Activated naive CD4-positive, alpha-beta T cell treated with Interleukin-2 at 50 U/mL for 16 hours (primary cell): ENCODE measurements around the gene TMEM97.
"Not testable (repeated sequence)": the region's sequence is repeated elsewhere in the genome, so short reads cannot be mapped to it uniquely, and the experiment has no call there.

Experiments
- DNase-seq: peaks from one replicate; pipeline ENCODE4 v3.0.0-alpha.2; 2020

TMEM97 gene

DNA sequence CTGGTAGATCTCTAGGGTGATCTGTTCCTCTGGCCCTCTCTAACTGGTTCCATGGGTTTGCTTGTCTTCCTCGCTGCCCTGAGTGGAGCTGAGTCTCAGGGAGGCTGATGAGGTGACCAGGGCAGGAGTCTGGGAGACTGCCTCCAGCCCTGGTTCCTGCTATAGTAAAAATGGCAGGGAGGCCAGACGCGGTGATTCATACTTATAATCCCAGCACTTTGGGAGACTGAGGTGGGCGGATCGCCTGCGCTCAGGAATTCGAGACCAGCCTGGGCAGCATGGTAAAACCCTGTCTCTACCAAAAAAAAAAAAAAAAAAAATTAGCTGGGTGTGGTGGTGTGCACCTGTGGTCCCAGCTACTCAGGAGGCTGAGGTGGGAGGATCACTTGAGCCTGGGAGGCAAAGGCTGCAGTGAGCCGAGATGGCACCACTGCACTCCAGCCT, 19.8 kb downstream of the TMEM97 start:
- DNase-seq, result not testable (repeated sequence)

DNA sequence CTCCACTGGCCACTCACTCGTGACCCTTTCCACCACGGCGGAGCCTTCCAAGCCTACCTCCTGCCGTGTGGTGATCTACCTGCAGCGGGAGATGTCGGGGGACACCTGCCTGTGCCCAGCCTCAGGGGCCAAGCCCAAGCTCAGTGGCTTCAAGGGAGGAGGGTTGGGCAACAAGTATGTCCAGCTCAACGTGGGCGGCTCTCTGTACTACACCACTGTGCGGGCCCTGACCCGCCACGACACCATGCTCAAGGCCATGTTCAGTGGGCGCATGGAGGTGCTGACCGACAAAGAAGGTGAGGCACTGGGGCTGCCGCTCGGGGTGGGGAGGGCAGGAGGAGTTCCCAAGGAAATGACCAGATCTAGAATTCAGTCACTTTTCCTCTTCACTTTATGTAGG, 20.4 kb downstream of the TMEM97 start:
- no peak for DNase-seq

DNA sequence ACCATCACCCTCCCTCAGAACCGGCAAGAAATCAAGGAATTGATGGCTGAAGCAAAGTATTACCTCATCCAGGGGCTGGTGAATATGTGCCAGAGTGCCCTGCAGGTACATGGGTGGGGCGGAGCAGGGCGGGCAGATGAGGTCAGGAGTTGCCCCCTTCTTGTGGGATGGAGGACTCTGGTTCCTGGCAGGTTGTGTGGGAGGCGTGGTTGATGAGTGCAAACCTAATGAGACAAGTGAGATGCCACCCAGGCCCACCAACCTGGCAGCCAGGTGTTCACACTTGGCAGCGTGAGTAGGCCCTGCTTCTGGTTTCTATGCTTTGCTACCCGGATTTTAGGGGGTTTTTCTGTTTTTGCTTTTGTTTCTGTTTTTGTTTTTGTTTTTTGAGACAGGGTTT, 21.4 kb downstream of the TMEM97 start:
- no peak for DNase-seq

DNA sequence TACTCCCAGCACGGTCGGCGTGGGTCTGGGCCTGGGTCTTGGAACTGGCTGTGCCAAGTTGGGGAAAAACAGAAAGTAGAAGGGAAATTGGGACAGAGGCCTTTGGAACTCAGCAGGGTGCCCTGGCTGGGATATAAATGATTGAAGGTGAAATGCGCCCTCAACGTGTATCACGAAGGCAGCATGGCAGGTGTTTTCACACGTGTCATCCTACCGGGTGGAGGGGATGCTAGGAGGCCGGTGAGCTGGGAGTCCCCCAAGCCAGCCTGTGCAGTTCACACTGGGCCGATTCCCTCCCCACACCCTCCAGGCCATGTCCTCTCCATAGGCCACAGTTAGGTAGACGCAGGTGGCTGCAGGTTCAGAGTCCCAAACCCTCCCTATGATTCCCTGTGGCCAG, 22.5 kb downstream of the TMEM97 start:
- DNase-seq, result no peak

DNA sequence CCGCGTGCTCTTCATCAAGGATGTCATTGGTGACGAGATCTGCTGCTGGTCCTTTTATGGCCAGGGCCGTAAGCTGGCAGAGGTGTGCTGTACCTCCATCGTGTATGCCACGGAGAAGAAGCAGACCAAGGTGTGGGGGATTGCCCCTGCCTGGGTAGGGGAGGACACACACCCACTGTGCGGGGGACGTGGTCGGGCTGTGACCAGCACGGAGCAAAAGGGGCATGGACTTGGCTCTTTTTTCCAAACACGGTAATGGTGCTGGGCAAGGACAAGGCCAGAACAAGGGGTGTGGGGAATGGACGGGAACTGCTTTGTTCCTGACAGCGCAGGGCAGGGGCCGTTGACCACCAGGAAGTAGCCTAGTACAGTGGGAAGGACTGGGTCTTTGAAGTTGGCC, 23.3 kb downstream of the TMEM97 start:
- DNase-seq, result no peak

DNA sequence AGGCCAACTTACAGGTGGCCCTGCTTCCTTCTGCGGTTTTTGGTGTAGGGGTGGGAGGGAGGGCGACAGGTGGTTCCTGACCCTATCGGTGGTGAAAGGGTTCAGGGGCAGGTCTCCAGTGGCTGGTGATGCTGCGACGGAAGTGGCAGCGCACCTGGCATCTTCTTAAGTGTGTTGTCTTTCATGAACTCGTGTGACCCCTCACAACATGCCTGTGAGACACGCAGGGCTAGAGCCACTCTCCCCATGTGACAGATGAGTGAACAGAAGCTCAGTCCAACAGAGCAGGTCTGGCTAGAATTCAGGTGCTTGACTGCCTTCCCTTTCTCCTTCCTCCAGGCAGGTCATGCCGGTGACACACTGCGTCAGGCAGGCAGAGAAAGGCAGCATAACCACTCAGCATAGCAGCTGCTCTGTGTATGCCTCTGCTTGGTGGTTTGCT, 24.5 kb downstream of the TMEM97 start:
- DNase-seq, result no peak

DNA sequence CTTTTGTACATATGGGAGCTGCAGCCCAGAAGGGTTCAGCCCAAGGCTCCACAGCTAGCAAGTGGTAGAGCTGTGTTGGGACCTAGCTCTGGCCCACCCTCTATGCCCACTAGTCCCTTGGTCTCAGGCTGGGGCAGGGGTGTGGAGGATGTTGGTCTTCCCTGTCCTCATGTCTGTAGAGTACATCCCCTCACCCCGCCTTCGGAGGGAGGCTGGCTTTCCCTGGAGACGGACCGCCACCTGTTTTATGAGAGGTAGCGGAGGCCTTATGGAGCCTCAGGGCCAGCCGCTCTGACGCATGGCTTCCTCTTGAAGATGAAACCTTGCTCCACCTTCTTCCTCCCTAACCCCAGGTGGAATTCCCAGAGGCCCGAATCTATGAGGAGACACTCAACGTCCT, 25.0 kb downstream of the TMEM97 start:
- DNase-seq, result no peak

DNA sequence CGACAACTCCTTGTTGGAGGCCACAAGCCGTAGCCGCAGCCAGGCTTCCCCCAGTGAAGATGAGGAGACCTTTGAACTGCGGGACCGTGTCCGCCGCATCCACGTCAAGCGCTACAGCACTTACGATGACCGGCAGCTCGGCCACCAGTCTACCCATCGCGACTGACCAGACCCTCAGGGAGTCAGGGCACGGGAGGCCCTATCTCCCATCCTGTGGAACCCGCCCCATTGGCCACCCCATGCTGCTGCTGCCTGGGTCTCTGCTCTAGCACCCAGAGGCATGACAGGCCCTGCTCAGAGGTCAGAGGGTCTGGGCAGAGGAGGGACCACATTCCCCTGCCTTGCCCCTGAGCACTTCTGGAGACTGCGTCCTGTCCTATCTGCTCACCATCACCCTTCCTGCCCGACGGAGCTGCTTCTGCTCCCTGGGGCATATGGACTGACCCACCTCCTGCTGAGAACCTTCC, 25.5 kb downstream of the TMEM97 start:
- DNase-seq, result no peak

DNA sequence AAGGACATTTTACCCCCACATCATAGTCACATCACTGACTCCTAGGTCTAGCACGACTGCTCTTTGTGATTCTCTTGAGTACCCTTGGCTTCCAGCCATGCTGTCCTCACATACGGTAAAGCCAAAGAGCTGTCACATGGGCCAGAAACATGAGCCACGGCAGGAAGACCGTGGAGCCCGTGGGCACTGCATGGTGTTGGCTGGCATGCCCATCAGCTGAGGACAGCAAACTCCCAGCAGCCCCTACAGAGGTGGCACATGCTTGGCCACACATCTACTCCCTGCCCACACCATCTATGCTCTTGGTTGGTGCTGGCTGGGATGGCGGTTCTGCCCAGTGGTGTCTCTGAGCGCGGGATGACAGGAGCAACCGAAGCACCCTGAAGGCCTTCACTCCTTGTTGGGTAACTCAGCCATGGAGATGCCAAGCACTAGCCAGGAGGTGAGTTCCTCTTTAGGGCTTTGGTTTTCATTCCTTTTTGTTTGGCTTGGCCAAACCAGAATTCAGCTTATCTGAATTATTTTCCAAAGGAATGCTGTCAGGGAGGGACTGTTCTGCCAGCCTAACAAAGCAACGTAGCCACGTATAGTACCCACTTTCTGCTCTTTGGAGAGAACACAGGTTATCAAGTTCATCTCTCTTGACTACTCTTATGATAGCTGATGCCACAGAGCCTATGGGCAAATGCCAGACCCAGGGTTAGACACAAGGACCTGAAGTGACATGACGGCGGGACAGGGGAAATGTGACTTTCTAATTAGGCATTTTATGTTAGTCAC, 26.6 kb downstream of the TMEM97 start:
- DNase-seq, result no peak

DNA sequence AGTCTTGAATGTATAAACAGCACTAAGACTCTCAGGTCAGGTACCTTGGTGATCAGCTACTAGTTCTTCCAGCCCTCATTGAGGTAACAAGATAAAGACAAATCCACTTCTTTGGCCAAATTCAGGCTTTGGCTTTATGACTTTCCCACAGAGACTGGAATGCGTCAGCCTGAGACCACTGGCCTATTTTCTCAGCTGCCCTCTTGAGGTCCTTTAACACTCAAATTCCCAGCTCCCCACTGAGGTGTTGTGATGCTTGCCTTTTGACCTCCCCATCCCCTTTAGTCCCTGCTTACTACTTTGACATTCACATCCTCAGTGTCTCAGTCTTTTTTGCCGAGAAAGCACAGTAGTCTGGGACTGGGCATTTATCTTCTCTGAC, 27.2 kb downstream of the TMEM97 start:
- no peak for DNase-seq

DNA sequence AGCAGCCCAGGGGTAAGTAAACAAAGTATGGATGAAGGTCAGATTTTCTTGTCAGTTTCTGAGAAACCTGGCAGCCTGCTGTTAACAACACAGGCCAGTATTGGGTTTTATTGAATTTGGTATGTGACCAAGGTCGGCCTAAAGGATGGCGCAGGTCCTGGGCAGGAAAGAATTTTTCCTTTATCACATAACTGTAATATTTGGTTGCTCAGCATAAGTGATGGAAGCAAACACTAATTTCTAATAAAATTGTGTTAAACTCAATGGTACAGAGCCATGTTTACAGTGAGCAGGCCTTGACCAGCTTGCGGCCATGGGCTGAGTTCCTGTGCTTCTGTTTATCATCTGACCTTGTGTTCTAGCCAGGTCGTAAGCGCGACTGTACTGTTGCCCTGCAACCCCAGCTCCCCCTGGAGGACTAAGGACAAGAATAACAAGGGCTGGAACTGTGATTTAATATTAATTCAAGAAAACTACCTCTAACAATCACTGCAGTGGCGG, 27.8 kb downstream of the TMEM97 start:
- DNase-seq, result no peak

DNA sequence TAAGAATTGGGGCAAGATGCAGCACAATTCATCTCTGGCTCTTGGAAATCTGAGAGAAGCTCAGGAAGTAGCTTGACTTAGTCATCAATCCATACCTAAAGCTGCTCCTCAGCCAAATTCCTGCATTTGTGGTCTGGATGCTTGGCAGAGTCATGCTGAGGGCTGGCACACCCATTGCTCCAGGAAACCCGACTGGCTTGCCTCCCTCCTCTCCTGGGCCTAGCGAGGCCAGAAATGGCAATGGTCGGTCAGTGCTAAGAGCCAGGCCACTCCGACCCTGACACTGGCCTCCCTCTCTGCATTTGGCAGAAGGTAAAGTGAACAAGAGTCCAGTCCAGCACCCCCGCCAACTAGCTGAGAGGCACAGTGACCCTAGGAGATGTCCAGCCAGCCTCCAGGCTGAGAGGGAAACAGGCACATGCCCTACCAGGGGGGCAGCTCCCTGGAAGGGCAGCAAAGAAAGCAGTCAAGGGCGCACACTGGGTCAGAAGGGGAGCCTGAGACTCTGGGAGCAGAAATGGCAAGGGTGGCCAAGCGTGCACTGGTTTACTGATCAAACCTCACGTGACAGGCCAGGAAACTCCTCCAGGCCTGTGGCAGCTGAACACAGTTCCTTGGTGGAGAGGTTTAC, 28.4 kb downstream of the TMEM97 start:
- DNase-seq, result no peak

DNA sequence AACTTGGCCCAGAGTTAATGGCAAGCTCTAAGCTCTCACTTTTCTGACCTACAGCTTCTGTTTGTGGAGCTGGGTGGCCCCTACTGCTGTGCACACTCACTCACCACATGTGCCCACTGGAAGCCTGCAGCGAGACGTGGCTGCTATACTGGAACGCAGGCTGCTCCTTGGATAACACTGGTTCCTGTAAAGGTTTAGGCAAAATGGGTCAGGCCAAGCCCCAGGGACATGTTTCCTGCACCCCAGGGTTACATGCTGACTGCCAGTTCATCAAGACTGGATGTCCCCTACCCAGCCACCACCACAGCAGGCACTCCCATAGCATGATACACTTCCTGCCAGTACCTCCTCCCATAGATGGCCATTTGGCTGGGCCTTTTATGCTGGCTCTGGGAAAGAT, 30.0 kb downstream of the TMEM97 start:
- DNase-seq, result no peak

DNA sequence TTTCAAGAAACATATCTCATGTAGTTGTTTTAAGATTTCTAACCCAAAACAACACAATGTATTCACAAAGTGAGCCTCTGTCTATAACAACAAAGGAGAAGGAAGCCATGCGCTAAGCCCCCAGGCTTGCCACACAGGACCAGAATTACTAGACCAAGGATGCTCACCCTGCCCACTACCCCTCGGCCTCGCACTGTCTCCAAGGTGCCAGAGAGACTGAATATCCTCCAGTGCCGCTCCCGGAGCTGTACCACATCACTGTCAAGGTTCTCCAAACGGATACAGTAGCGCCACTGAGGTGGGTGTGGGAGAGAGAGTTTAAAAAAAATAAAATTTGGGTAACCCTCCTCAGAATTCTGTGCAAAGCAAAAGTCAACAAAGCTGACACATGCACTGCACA, 31.3 kb downstream of the TMEM97 start:
- DNase-seq, result no peak

DNA sequence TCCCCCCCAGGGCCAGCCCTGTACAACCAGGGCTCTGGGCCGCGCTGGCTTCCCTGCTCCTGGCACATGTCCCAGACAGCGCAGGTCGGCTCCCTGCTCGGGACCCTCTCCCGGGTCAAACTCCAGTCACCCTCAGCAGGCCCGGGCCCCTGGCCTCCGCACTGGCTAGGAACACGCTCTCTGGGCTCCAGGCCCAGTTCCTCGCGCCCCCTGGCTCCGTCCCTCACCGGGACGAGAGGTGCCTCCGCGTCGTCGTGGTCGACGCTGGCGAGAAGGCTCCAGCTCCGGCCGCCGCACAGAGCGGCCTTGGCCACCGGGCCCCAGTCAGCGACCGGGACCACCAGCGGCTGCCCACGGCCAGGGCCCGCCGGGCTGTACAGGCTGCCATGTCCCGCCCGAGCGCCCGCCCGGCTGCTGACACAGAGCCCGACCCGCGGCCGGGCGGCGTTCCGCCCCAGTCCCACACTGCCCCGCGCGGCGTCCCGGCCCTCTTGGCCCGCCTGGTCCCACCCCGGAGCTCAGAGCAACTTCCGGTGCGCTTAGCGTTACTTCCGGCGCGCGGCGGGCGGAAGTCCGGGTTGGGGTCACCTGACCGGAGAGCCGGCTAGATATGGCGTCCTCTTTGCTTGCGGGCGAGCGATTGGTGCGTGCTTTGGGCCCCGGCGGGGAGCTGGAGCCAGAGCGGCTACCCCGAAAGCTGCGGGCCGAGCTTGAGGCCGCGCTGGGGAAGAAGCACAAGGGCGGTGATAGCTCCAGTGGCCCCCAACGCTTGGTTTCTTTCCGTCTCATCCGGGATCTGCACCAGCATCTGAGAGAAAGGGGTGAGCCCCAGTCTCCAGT, 38.3 kb downstream of the TMEM97 start, which contains the start of gene POLDIP2:
Gene POLDIP2, minus strand, starts transcription at position 467 of the 840 bp plus-strand sequence. Its CDS starts 79 bp downstream, at position 388.
- peak; percentile 97 for DNase-seq

DNA sequence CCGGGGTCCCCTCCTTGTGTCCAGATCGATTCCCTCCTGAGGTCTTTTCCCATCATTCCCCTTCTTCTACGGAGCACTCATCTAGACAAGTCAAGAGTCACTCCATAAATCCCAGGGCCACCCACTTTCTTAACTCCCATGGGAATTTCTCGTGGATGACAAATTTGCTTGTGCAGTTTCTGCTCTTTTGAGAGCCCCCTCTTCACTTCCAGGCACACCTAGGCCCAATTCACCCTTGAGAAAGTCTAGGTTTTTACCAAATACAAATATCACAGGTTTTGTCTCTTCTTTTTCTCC, 38.8 kb downstream of the TMEM97 start:
- no peak for DNase-seq

DNA sequence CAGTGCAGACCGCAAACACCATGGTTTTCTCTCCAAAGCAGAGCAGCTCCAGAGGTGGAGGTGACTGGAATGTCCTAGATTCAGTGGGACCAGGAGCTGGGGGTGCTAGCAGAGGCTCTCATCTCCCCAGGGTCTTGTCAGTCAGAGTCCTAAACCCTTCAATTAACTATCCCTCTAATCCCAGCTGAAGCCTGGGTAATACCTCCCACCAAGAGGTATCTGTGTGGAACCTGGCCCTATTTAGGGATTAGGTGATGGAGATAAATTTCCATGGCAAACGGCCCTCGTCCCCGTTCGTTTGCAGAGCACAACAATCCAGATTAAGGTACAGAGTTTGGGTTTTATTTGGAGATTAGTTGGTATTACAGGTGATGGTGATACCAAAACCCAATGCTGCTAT, 44.2 kb downstream of the TMEM97 start:
- DNase-seq, result no peak

DNA sequence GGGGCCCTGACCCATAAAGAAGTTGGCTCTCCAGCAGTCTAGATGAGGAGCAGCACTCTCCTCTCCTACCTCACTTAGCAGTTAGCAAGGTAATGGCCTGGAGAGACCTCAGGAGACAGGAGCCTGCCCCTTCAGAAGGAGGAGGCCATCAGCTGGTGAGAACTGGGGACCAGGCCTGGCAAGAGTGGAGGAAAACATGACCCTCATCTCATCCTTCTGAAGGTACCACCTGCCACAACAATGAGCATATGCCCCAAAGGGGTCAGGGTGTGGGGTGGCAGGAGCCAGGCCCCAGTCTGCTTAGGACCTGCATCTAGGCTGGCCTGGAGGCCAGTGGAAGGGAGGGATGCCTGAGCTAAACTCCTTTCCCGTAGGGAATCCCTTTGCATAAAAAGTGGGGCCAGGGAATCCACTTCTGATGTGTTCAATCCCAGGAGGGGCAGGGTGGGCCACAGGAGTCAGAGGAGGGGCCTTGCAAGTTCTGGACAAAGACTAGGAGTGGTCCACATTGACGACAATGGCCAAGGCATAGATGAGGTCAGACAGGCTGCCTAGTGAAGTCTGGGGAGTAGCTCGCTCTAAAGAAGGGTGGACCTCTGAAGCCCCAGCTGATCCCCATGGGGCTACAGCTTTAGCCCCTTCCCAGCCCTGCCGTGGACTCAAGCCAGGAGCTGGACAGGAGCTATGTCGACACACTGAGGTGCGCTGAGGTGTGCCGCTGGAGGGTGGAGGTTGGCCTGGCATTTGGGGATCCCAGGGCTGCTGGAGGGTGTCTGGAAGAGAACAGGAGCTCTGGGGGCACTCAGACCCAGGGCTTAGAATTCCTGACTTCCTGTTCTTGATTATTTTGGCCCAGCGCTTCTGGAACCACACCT, 45.0 kb downstream of the TMEM97 start:
- no peak for DNase-seq

DNA sequence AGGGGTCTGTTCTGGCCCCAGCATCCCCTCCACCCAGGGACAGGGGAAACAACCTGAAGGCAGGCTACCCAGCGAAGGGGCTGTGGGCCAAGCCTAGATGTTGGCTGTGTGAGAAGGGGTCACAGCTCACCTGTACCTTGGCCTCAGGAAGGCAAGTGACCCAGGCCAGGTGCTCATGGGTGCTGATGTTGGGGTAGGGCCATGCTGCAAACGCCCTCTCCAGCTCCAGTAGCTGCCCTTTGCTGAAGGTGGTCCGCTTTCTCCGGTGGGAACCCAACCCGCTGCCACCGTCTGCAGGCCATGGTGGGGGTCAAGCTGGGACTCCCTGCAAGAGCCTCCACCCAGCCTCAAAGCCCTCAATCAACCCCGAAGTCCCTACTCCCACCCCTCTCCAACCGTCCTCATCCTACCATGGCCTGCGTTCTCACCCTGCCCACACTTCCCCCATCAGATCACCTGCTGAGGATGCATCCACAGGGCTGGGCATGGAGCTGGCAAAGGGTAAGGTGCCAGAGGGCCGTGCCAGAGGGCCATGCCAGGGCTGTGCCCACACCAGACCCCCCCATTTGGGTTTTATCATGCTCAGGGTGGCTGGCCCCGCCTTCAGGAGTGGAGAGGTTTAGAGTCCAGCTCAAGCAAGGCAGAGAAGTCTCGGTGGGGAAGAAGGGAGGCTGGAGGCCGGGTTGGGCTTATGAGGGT, 45.8 kb downstream of the TMEM97 start, which contains the start of gene SEBOX:
Gene SEBOX, minus strand, starts transcription at position 535 of the 699 bp plus-strand sequence. Its CDS starts 48 bp downstream, at position 487.
- no peak for DNase-seq

DNA sequence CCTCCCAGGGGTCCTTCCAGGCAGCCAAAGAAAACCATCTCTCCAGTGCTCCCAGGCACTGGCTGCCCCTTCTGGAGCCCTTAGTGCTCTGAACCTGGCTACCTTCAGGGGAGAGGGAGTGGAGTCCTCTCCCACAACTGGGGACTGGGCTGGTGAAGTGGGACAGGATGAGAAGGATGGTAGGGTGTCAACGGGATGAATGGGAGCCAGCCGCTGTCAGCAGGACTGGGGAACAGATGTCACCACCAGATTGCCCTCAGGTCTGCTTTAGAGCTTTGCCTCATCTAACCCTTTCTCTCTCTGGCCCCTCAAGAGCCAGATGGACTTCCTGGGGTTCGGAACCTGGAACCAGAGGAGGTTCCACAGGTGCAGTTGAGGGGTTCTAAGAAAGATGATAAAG, 46.5 kb downstream of the TMEM97 start:
- no peak for DNase-seq

DNA sequence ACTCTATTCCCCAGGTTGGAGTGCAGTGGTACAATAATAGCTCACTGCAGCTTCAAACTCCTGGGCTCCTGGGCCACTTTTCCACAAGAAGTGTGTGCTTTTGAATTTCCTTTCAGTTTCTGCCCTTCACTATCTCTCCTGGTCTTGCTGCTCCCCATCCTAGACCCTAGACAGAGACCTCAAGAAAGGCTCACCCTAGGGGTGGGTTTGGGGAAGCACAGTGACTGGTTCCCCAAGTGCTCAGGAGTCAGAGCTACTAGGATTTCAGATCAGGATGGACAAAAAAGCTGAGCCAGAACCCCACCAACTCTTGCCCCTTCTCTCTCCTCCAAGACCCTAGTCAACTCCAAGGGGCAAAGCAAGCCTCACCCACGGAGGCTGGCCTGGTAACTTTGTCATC, 47.6 kb downstream of the TMEM97 start:
- no peak for DNase-seq
